GM19468 (cell line): ENCODE data around the gene KCNH2.

Experiments
- ATAC-seq: cut with Tn5 transposase; IDR thresholded peaks from one replicate; pipeline ENCODE4 v1.9.1; 2021; ENCODE audit warnings: mild to moderate bottlenecking, moderate library complexity, moderate number of reproducible peaks; ENCODE audit not compliant: unreplicated experiment; ENCODE audit errors: extremely low read depth

Gene KCNH2

GRCh38 chr7:150952331-150953050, 25.6 kb downstream of the KCNH2 start:
- no peak for ATAC-seq

- no peak for ATAC-seq
Observed at GRCh38 chr7:150951521-150951920, 26.6 kb downstream of the KCNH2 start.

GRCh38 chr7:150951181-150951520, 27.0 kb downstream of the KCNH2 start:
- no peak for ATAC-seq

- ATAC-seq = no peak
Observed at GRCh38 chr7:150950496-150951180, 27.5 kb downstream of the KCNH2 start.

- ATAC-seq = no peak
Observed at GRCh38 chr7:150949971-150950491, 28.1 kb downstream of the KCNH2 start.

GRCh38 chr7:150949564-150949963, 28.6 kb downstream of the KCNH2 start:
- ATAC-seq = no peak

- ATAC-seq = no peak
Observed at GRCh38 chr7:150948791-150949251, 29.3 kb downstream of the KCNH2 start.

GRCh38 chr7:150947761-150948651, 30.1 kb downstream of the KCNH2 start:
- ATAC-seq = no peak

- no peak for ATAC-seq
Observed at GRCh38 chr7:150947241-150947745, 30.8 kb downstream of the KCNH2 start.

GRCh38 chr7:150946421-150947240, 31.5 kb downstream of the KCNH2 start:
- ATAC-seq = no peak

- ATAC-seq = no peak
Observed at GRCh38 chr7:150945853-150946420, 32.2 kb downstream of the KCNH2 start.

- no peak for ATAC-seq
Observed at GRCh38 chr7:150945171-150945852, 32.8 kb downstream of the KCNH2 start.

GRCh38 chr7:150944066-150945042, 33.8 kb downstream of the KCNH2 start:
- ATAC-seq = no peak

- ATAC-seq = no peak
Observed at GRCh38 chr7:150943453-150943814, 34.7 kb downstream of the KCNH2 start.

GRCh38 chr7:150942591-150943452, 35.3 kb downstream of the KCNH2 start:
- no peak for ATAC-seq

GRCh38 chr7:150942001-150942590, 36.0 kb downstream of the KCNH2 start:
- peak; percentile 26 for ATAC-seq
